ENCODE measurements around the gene MED12L.

Gene MED12L

GRCh38 chr3:151415289-151415688, 329.8 kb downstream of the MED12L start:
- no peak for TF ChIP-seq CTCF (IDR thresholded peaks at IDR 0.05; ENCODE audit: low read depth, low read length)
- no peak overlapping the region for H3K4me3 ChIP-seq (ENCODE audit: low read depth, low read length)

- no peak for TF ChIP-seq CTCF (IDR thresholded peaks at IDR 0.05; ENCODE audit: low read depth, low read length)
These were observed 334.3 kb downstream of the MED12L start for GRCh38 chr3:151419806-151420205.

GRCh38 chr3:151421938-151422337, 336.5 kb downstream of the MED12L start:
- TF ChIP-seq CTCF (IDR thresholded peaks at IDR 0.05; ENCODE audit: low read depth, low read length): no peak

More at GRCh38 chr3:151419806-151420205, 334.3 kb downstream of the MED12L start:
- H3K4me3 ChIP-seq (ENCODE audit: low read depth, low read length): no peak overlapping the region

GRCh38 chr3:151423091-151423490, 337.6 kb downstream of the MED12L start:
- no peak for TF ChIP-seq CTCF (IDR thresholded peaks at IDR 0.05; ENCODE audit: low read depth, low read length)
- no peak overlapping the region for H3K4me3 ChIP-seq (ENCODE audit: low read depth, low read length)

More at GRCh38 chr3:151421938-151422337, 336.5 kb downstream of the MED12L start:
- no peak overlapping the region for H3K4me3 ChIP-seq (ENCODE audit: low read depth, low read length)

- TF ChIP-seq CTCF (IDR thresholded peaks at IDR 0.05; ENCODE audit: low read depth, low read length): no peak
- H3K4me3 ChIP-seq (ENCODE audit: low read depth, low read length): no peak overlapping the region
These were observed 340.3 kb downstream of the MED12L start for GRCh38 chr3:151425627-151426340.

GRCh38 chr3:151426341-151426657, 340.8 kb downstream of the MED12L start:
- no peak overlapping the region for H3K4me3 ChIP-seq (ENCODE audit: low read depth, low read length)
- peak; percentile 3; the same call in 1 of the 2 replicates for TF ChIP-seq CTCF (IDR thresholded peaks at IDR 0.05; ENCODE audit: low read depth, low read length)

GRCh38 chr3:151428386-151428785, 342.9 kb downstream of the MED12L start:
- no peak for TF ChIP-seq CTCF (IDR thresholded peaks at IDR 0.05; ENCODE audit: low read depth, low read length)
- H3K4me3 ChIP-seq (ENCODE audit: low read depth, low read length): no peak overlapping the region
